ENCODE results near the gene CLCN7.

The CLCN7 gene

GRCh38 chr16:1403036-1403435 lies 71.8 kb downstream of the CLCN7 start:
- no peak overlapping the region for H3K4me3 ChIP-seq (ENCODE audit: low read depth, low read length)
- no peak for TF ChIP-seq CTCF (IDR thresholded peaks at IDR 0.05; ENCODE audit: low read depth, low read length, missing control alignments)
- H3K36me3 ChIP-seq (replicated peaks) = no peaks in the 10 kb centered on the region
- no peak overlapping the region for H3K27ac ChIP-seq
- no peaks in the 10 kb centered on the region for H3K27me3 ChIP-seq (replicated peaks)
- in situ Hi-C loops (cut with HindIII; ENCODE audit: low pct_ligation_motif_present, low sequenced_read_pairs) = no loop called here
- no peak for DNase-seq

- DNase-seq = no peak
- no peaks in the 10 kb centered on the region for H3K27me3 ChIP-seq (replicated peaks)
- no peak overlapping the region for H3K27ac ChIP-seq
- in situ Hi-C loops (cut with HindIII; ENCODE audit: low pct_ligation_motif_present, low sequenced_read_pairs) = no loop called here
- TF ChIP-seq CTCF (IDR thresholded peaks at IDR 0.05; ENCODE audit: low read depth, low read length, missing control alignments) = no peak
- no peak overlapping the region for H3K4me3 ChIP-seq (ENCODE audit: low read depth, low read length)
- no peaks in the 10 kb centered on the region for H3K36me3 ChIP-seq (replicated peaks)
These were observed 73.1 kb downstream of the CLCN7 start for GRCh38 chr16:1401758-1402154.

GRCh38 chr16:1401061-1401757 lies 73.6 kb downstream of the CLCN7 start:
- TF ChIP-seq CTCF (IDR thresholded peaks at IDR 0.05; ENCODE audit: low read depth, low read length, missing control alignments) = no peak
- H3K4me3 ChIP-seq (ENCODE audit: low read depth, low read length) = no peak overlapping the region
- no peak for DNase-seq
- H3K27ac ChIP-seq = no peak overlapping the region
- in situ Hi-C loops (cut with HindIII; ENCODE audit: low pct_ligation_motif_present, low sequenced_read_pairs) = no loop called here
- H3K27me3 ChIP-seq (replicated peaks) = no peaks in the 10 kb centered on the region
- H3K36me3 ChIP-seq (replicated peaks) = no peaks in the 10 kb centered on the region

- no peak for TF ChIP-seq CTCF (IDR thresholded peaks at IDR 0.05; ENCODE audit: low read depth, low read length, missing control alignments)
- Histone ChIP-seq H3K27me3 (replicated peaks) (no peaks in the 10 kb centered on the region), H3K36me3 (replicated peaks) (no peaks in the 10 kb centered on the region), H3K27ac (no peak overlapping the region), H3K4me3 (ENCODE audit: low read depth, low read length) (no peak overlapping the region)
- in situ Hi-C loops (cut with HindIII; ENCODE audit: low pct_ligation_motif_present, low sequenced_read_pairs) = no loop called here
- no peak for DNase-seq
These were observed 75.8 kb downstream of the CLCN7 start for GRCh38 chr16:1398826-1399581.

GRCh38 chr16:1398351-1398750 lies 76.5 kb downstream of the CLCN7 start:
- in situ Hi-C loops (cut with HindIII; ENCODE audit: low pct_ligation_motif_present, low sequenced_read_pairs) = no loop called here
- Histone ChIP-seq H3K36me3 (replicated peaks) (no peaks in the 10 kb centered on the region), H3K27ac (no peak overlapping the region), H3K27me3 (replicated peaks) (no peaks in the 10 kb centered on the region), H3K4me3 (ENCODE audit: low read depth, low read length) (no peak overlapping the region)
- DNase-seq = no peak
- TF ChIP-seq CTCF (IDR thresholded peaks at IDR 0.05; ENCODE audit: low read depth, low read length, missing control alignments) = no peak
